ENCODE measurements around the gene JARID2.

GRCh38 chr6:15369838-15370237, 124.0 kb downstream of the JARID2 start:
- TF ChIP-seq CTCF (IDR thresholded peaks at IDR 0.05), result no peak
- no peak for TF ChIP-seq POLR2AphosphoS5 (IDR thresholded peaks at IDR 0.05; ENCODE audit: insufficient read depth in 1 of 2, low read depth in 1 of 2)
- TF ChIP-seq POLR2A (IDR thresholded peaks at IDR 0.05), result no peak
